Airway epithelial cell (primary cell): ENCODE measurements around the gene MYH11. TPM values are rescaled to one million over a fixed set of nuclear protein-coding genes. Genes with fewer than 3 reads are reported as not detected.

ENCODE experiments used
- total RNA-seq: library from RNA; depleted of rRNA; stranded (reverse); fragments of >200 nt; gene quantifications from 2 replicates; pipeline ENCODE4 v1.2.3, GENCODE V29; 2015

MYH11 gene
- total RNA-seq: not detected in 2 replicates

GRCh38 chr16:15856901-15857698, at the start of gene MYH11:
TSS of gene MYH11 (minus strand) at chr16:15857028. CDS start at chr16:15838252, 18,776 bp downstream.

GRCh38 chr16:15888072-15888976, 31.5 kb upstream of the MYH11 start, which contains the start of gene CEP20:
TSS of gene CEP20 (minus strand) at chr16:15888603. CDS start at chr16:15888585, 18 bp downstream.

Other genes with a start within 250 kb of the MYH11 start
- gene MARF1, start 213.9 kb downstream of the MYH11 start, total RNA-seq: 9.6 and 13.9 TPM in 2 replicates
- 62.1 and 87.3 TPM in 2 replicates for gene NDE1, start 206.8 kb downstream of the MYH11 start, total RNA-seq
- 37.8 and 43.2 TPM in 2 replicates for gene CEP20, start 31.6 kb upstream of the MYH11 start, total RNA-seq
- gene ABCC1, start 92.6 kb upstream of the MYH11 start, total RNA-seq: 28.1 and 40.8 TPM in 2 replicates